Right cardiac atrium (tissue), 5 donors: ENCODE measurements around the gene PER3. TPM values are rescaled to one million over a fixed set of nuclear protein-coding genes. Genes with fewer than 3 reads are reported as not detected.

Source experiments
- ATAC-seq, 2 donors: fragments of 200-7000 bp; cut with Tn5 transposase; one replicate each; pipeline versions ENCODE4 v1.8.0 to v1.9.1; 2020; ENCODE audit warnings: moderate library complexity in 2 of 2, mild to moderate bottlenecking in 1 of 2
- DNase-seq, 3 donors: peaks; one replicate each; pipeline ENCODE4 v3.0.0-alpha.2; 2020
- H3K27ac ChIP-seq: one replicate; pipeline ENCODE4 v1.5.1; 2013; ENCODE audit warnings: mild to moderate bottlenecking, low read length, control low read depth, moderate library complexity
- H3K27me3 ChIP-seq: one replicate; pipeline ENCODE4 v1.6.1; 2013; ENCODE audit not compliant: control insufficient read depth, insufficient read depth
- H3K4me1 ChIP-seq: one replicate; pipeline ENCODE4 v1.6.1; 2013; ENCODE audit warnings: low read length; ENCODE audit not compliant: control insufficient read depth, insufficient read depth
- H3K4me3 ChIP-seq: one replicate; pipeline ENCODE4 v1.5.1; 2013; ENCODE audit warnings: low read length, control low read depth
- H3K9me3 ChIP-seq: one replicate; pipeline ENCODE4 v1.6.1; 2013; ENCODE audit warnings: low read length; ENCODE audit not compliant: control insufficient read depth
- WGBS: extraction: QIAGEN DNeasy Blood & Tissue Kit; methylation state at CpG from one replicate; pipeline ENCODE4 v1.1.7; 2013; 5-methylcytosine and 5-hydroxymethylcytosine counted together
- intact Hi-C, 4 donors: fragments of 100-400 bp; cut with DNase I; formaldehyde crosslinking; loops; one replicate each; pipeline versions ENCODE4 v1.11.0 to v1.14.0; 2022 to 2023
- long read RNA-seq, 4 donors: library from polyadenylated mRNA; unstranded; transcript quantifications; one replicate each; pipeline ENCODE4 v2.0.0, GENCODE V29; 2020 to 2021
- polyA plus RNA-seq: library from polyadenylated mRNA; stranded (reverse); fragments of 200-250 nt; gene quantifications from one replicate; pipeline ENCODE4 v1.2.3, GENCODE V29; 2013
- total RNA-seq, 4 donors: library from RNA; stranded (reverse); fragmentation: NEBNext Ultra II Directional; extraction: Animal tissue kit (Norgen Biotek cat#: 25700); gene quantifications; one replicate each; pipeline ENCODE4 v1.2.1, GENCODE V29; 2021
- donor health status: healthy with polysubstance abuse.
- donor health status: DM: no; HTN: yes; CAD: no.
- donor health status: DM: no; HTN: no; CAD: no.
- donor health status: DM: no; HTN: yes; CAD: no; lungs with severe emphysema.
- donor health status: DM: yes; HTN: yes; CAD: no.

The PER3 gene
- total RNA-seq, result 10 to 100 TPM; 15.1 to 28.2 (median 24.6) TPM
- polyA plus RNA-seq, result 11.5 TPM
- long read RNA-seq, donor 1, partial matches to known transcripts, result 10 of 18 reads
- long read RNA-seq, donor 1, other reads (novel, unspliced or antisense), result 8 of 18 reads
- long read RNA-seq, donor 2, partial matches to known transcripts, result 6 of 11 reads
- long read RNA-seq, donor 2, other reads (novel, unspliced or antisense), result 5 of 11 reads
- long read RNA-seq, donor 3, partial matches to known transcripts, result 18 of 23 reads
- long read RNA-seq, donor 3, other reads (novel, unspliced or antisense), result 5 of 23 reads
- long read RNA-seq, donor 4, partial matches to known transcripts, result 6 of 13 reads
- long read RNA-seq, donor 4, other reads (novel, unspliced or antisense), result 7 of 13 reads

DNA sequence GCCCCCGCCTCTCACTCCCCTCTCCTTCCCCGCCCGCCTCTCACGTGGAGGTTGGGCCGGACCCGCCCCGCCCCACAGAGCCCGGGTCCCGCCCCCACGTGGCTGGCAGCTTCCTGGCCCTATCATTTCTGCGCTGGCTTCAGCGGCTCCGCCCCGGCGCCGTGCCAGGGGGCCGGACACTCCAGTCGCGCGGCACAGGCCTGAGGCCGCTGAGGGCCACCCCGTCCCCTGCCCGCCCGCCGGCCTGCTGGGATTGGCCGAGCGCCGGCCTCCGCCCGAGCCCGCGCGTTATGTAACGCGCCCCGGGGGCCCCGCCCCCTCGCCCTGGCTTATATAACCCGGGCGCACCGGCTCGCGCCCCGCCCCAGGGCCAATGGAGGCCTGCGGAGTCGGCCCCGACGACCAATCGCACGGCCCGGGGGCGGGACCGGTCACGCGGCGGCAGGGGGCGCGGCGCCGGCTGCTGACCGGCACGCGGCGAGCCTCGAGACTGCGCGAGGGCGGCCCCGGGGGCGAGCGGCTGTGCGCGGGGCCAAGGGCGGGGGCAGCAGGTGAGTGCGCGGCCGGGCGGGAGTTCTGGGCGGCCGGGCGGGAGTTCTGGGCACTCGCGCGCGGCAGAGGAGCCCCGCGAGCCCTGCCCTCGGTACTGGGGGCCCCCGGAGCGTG, at the start of gene PER3:
PER3 (plus strand) TSS at position 466 of the 666 bp plus-strand sequence. CDS start 587 bp downstream, outside the sequence.
- WGBS, result under 1% methylated on average over 90 of the region's 90 CpGs
- intact Hi-C loops, result no loop called here

DNA sequence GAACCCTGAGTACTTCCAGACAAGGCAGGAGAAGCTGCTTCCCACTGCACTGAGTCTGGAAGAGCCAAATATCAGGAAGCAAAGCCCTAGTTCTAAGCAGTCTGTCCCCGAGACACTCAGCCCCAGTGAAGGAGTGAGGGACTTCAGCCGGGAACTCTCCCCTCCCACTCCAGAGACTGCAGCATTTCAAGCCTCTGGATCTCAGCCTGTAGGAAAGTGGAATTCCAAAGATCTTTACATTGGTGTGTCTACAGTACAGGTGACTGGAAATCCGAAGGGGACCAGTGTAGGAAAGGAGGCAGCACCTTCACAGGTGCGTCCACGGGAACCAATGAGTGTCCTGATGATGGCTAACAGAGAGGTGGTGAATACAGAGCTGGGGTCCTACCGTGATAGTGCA, 46.0 kb upstream of the PER3 start:
- no peak for ATAC-seq
- Histone ChIP-seq H3K4me1 (no peaks in the 10 kb centered on the region), H3K4me3 (no peak overlapping the region), H3K9me3 (no peaks in the 10 kb centered on the region), H3K27ac (no peak overlapping the region), H3K27me3 (no peaks in the 10 kb centered on the region)
- intact Hi-C loops, result no loop called here
- DNase-seq, result no peak
- 95% methylated on average over 6 of the region's 6 CpGs for WGBS

More for the DNA sequence above, at the start of gene PER3:
- ATAC-seq (peak; percentile 97 to 98), DNase-seq (peak; percentile 98 to 99 (median 99))
- Histone ChIP-seq H3K4me3 (peak within 1 kb of the TSS; percentile 83), H3K4me1 (peaks cover 2% of the 10 kb centered on the region), H3K27ac (peak within 1 kb of the TSS; percentile 82), H3K27me3 (no peaks in the 10 kb centered on the region), H3K9me3 (no peaks in the 10 kb centered on the region)

DNA sequence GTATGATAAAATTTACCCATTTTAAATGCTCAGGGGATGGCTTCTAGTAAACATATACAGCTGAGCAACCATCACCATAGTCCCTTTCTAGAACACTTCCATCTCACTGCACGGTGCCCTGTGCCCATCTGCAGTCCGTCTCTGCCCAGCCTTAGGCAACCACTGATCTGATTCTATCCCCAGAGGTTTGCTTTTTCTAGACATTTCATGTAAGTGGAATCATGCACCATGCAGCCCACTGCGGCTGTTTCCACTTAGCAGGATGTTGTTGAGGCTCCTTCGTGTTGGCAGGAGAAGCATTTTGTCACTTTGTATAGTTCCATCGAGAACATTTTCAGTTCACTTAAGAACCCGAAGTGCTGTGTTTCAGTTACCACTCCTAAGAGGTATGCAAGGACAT, 40.7 kb upstream of the PER3 start:
- DNase-seq (no peak), ATAC-seq (no peak)
- H3K9me3 ChIP-seq, result no peaks in the 10 kb centered on the region
- no peaks in the 10 kb centered on the region for H3K4me1 ChIP-seq
- H3K4me3 ChIP-seq, result no peak overlapping the region
- WGBS, result 86% methylated on average over 6 of the region's 6 CpGs
- H3K27ac ChIP-seq, result no peak overlapping the region
- intact Hi-C loops, result no loop called here
- no peaks in the 10 kb centered on the region for H3K27me3 ChIP-seq

DNA sequence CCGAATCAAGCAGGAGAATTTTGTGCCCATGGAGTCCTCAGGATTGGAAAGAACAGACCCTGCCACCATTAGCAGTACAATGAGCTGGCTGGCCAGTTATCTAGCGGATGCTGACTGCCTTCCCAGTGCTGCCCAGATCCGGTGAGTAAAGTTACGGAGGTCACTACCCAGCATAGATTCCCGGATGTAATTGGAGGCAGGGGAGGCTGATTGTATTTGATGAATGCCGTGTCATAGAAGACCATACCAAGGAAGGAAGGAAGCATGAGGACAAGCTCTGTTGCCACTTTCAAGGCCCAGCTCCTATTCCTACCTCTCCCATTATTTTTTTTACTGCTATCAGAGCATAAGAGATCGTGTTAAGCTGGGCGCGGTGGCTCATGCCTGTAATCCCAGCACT, 39.2 kb upstream of the PER3 start:
- H3K27ac ChIP-seq, result no peak overlapping the region

DNA sequence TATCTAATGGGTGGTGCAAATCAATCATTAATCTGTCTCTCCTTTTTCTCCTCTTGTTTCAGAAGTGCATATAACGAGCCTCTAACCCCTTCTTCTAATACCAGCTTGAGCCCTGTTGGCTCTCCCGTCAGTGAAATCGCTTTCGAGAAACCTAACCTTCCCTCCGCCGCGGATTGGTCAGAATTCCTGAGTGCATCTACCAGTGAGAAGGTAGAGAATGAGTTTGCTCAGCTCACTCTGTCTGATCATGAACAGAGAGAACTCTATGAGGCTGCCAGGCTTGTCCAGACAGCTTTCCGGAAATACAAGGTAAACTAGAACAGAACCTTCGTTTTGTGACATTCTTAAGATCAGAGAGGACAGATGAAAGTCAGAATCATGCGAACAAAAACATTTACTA, 38.3 kb upstream of the PER3 start:
- intact Hi-C loops, result no loop called here
- Histone ChIP-seq H3K4me1 (no peaks in the 10 kb centered on the region), H3K9me3 (no peaks in the 10 kb centered on the region), H3K27me3 (no peaks in the 10 kb centered on the region), H3K27ac (no peak overlapping the region), H3K4me3 (no peak overlapping the region)
- WGBS, result 96% methylated on average over 10 of the region's 10 CpGs
- DNase-seq, result no peak
- no peak for ATAC-seq

More for the DNA sequence above, 39.2 kb upstream of the PER3 start:
- 92% methylated on average over 9 of the region's 9 CpGs for WGBS
- DNase-seq (no peak), ATAC-seq (no peak)
- H3K4me3 ChIP-seq, result no peak overlapping the region
- H3K4me1 ChIP-seq, result no peaks in the 10 kb centered on the region
- intact Hi-C loops, result no loop called here
- no peaks in the 10 kb centered on the region for H3K27me3 ChIP-seq
- H3K9me3 ChIP-seq, result no peaks in the 10 kb centered on the region

DNA sequence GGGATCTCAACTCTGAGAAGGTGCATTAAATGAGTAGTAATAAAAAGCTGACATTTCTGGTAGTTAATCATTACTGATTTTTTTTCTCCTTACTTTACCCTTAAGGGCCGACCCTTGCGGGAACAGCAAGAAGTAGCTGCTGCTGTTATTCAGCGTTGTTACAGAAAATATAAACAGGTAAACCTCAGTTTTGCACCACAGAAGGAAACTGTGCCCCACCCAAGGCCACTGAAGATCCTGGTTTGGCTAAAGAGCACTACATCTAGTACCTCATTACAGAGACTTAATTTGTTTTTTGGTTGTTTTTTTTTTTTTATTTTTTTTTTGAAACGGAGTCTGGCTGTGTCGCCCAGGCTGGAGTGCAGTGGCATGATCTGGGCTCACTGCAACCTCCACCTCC, 36.5 kb upstream of the PER3 start:
- no peaks in the 10 kb centered on the region for H3K9me3 ChIP-seq
- ATAC-seq (no peak), DNase-seq (no peak)
- 95% methylated on average over 5 of the region's 5 CpGs for WGBS
- H3K27me3 ChIP-seq, result no peaks in the 10 kb centered on the region
- intact Hi-C loops, result no loop called here
- H3K4me3 ChIP-seq, result no peak overlapping the region
- H3K4me1 ChIP-seq, result no peaks in the 10 kb centered on the region
- H3K27ac ChIP-seq, result no peak overlapping the region

DNA sequence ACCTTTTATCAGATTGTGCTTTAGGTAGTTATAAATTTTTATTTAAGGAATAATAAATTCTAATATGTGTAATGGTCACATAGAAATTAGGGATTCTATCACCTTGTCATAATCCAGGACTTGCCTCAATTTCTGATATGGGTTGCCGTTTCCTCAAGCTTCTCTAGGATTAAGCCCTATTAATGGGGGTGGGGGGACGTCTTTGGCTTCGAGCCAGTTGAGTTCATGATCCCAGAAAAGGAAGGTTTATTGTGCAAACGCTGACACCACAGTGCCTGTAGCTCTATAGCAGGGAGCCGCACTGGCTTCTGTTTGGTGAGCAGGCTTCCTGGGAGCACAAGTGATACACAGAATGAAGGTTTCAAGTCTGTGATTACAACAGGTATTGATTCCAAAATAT, 35.0 kb upstream of the PER3 start:
- H3K4me1 ChIP-seq, result no peaks in the 10 kb centered on the region
- 52% methylated on average over 5 of the region's 5 CpGs for WGBS
- H3K27ac ChIP-seq, result no peak overlapping the region
- intact Hi-C loops, result no loop called here
- no peaks in the 10 kb centered on the region for H3K27me3 ChIP-seq
- no peak overlapping the region for H3K4me3 ChIP-seq
- ATAC-seq, result no peak
- DNase-seq, result no peak
- no peaks in the 10 kb centered on the region for H3K9me3 ChIP-seq

DNA sequence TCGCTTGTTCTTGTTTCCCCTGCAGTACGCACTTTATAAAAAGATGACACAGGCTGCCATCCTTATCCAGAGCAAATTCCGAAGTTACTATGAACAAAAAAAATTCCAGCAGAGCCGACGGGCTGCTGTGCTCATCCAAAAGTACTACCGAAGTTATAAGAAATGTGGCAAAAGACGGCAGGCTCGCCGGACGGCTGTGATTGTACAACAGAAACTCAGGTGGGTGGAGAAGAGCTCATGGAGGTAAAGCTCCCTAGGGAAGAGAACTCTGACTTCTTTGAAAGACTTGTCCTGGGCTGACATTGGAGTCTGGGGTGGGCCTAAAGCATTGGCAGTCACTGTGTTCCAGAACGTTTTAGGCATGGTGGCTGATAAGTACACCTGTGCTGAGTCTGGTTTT, 32.9 kb upstream of the PER3 start:
- Histone ChIP-seq H3K4me1 (no peaks in the 10 kb centered on the region), H3K27me3 (no peaks in the 10 kb centered on the region), H3K9me3 (no peaks in the 10 kb centered on the region), H3K27ac (no peak overlapping the region), H3K4me3 (no peak overlapping the region)
- no peak for DNase-seq
- intact Hi-C loops, result no loop called here
- WGBS, result 89% methylated on average over 11 of the region's 11 CpGs
- no peak for ATAC-seq

DNA sequence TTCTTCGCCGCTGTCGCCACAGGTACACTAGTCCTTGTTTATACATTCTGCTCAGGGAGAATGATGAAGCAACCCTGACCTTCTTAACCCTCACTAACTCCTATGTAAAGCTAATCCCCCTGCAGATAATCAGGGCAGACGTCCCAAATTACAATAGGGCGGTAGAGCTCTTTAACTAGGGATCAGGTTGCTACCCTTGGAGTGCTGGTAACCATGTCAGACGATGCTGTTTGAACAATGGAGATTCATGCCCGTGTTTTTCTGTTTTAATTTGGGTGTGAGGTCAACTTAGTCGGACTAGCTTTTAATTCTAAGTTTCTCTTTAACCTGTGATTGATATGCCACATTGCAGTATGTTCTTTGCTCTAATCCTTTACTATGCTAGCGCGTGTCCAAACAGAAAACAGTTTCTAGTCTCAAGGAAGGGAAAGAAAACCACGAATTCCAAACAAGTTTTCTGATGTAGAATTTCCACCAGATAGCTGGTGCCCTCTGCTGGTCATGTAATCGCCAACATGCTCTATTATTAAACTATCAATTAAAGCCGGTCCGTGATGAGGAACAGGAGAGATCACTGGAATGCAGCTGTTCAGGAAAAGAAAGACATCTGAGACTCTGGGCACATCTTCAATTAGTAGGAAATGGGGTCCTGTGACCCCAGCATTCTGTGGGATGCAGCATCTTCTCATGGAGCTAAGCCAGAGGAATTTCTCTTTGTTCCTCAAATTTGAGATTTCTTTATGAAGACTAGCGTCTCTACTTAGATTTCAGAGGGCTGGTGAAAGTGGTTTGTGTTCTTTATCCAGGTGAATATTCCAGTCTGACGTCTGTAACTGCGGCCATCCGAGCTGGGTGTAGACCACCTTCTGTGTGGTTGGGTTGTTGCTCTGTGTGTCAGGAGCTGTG, 31.3 kb upstream of the PER3 start:
- Histone ChIP-seq H3K9me3 (no peaks in the 10 kb centered on the region), H3K4me3 (peak overlapping the region; percentile 39), H3K27me3 (no peaks in the 10 kb centered on the region), H3K4me1 (no peaks in the 10 kb centered on the region), H3K27ac (no peak overlapping the region)
- intact Hi-C loops, result loop anchor here (2.0 kb wide), 3 partner anchors 82 to 86 kb away; no protein-coding TSS in a partner anchor
- DNase-seq (peak; percentile 53 to 85 (median 69)), ATAC-seq (peak; percentile 38 to 60)
- WGBS, result 31% methylated on average over 18 of the region's 18 CpGs

DNA sequence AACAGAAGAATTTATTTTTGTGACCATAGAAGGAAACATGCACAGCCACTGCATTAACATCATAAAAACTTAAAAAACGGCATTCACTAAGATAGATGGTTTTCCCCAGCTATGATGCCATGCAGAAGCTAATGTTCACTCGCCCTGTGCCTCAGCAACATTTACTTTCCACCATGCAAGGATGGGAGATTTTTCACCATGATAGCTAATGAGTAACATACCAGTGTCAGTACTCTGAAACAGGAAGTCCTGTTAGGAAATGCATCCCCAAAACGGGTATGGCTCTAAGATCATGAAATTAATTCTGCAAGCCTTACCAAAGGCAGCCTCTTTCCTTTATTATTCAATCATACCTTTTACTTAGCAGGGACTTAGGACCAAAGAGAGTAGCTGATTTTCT, 30.4 kb upstream of the PER3 start:
- ATAC-seq, result no peak
- Histone ChIP-seq H3K9me3 (no peaks in the 10 kb centered on the region), H3K27ac (no peak overlapping the region), H3K4me1 (no peaks in the 10 kb centered on the region), H3K27me3 (no peaks in the 10 kb centered on the region), H3K4me3 (no peak overlapping the region)
- intact Hi-C loops, result loop anchor here (2.0 kb wide), 3 partner anchors 83 to 87 kb away; no protein-coding TSS in a partner anchor
- WGBS, result 74% methylated on average over 3 of the region's 3 CpGs
- DNase-seq, result no peak

DNA sequence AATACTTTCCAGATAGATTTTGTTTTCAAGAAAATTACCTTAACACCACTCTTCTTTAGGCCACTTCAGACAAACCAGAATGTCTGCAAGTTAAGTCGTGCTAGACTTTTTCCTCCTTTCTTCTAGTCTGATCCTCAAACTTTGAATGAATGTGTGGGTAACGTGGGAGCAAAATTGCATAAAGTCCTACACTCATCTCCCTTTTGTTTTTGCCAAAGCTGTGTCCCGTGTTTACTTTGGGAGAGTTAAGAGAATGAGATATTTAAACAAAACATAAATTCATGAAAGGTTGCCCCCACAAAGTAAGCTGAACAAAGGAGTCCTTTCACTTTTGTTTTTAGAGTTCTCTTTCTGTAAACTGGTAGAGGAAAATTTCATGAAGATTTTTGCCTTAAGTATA, 29.9 kb upstream of the PER3 start:
- Histone ChIP-seq H3K27me3 (no peaks in the 10 kb centered on the region), H3K9me3 (no peaks in the 10 kb centered on the region), H3K4me3 (no peak overlapping the region), H3K27ac (no peak overlapping the region), H3K4me1 (no peaks in the 10 kb centered on the region)
- no peak for DNase-seq
- no peak for ATAC-seq
- intact Hi-C loops, result no loop called here
- 76% methylated on average over 3 of the region's 3 CpGs for WGBS
